Mesendoderm (in vitro differentiated cells): Measurements from ENCODE around the gene GOLGA2.

ENCODE experiments used
- DNase-seq: peaks from one replicate; pipeline ENCODE4 v3.0.0; 2013
- H2AK5ac ChIP-seq: 2 replicates; pipeline ENCODE4 v1.6.1; 2013; ENCODE audit warnings: low read length, inconsistent platforms
- H2BK120ac ChIP-seq: 2 replicates; pipeline ENCODE4 v1.6.1; 2013; ENCODE audit warnings: low read depth, mild to moderate bottlenecking, low read length, moderate library complexity, mixed read lengths
- H2BK15ac ChIP-seq: replicated peaks from 2 replicates; pipeline ENCODE4 v1.6.1; 2013; ENCODE audit warnings: low read depth, mild to moderate bottlenecking, moderate library complexity
- H2BK5ac ChIP-seq: 2 replicates; pipeline ENCODE4 v1.6.1; 2013; ENCODE audit warnings: low read length, inconsistent platforms
- H3K18ac ChIP-seq: 2 replicates; pipeline ENCODE4 v1.6.1; 2013; ENCODE audit warnings: mild to moderate bottlenecking, low read length, mixed read lengths
- H3K23ac ChIP-seq: one replicate; pipeline ENCODE4 v1.6.1; 2013; ENCODE audit warnings: low read length
- H3K27ac ChIP-seq: 2 replicates; pipeline ENCODE4 v1.5.1; 2013; ENCODE audit warnings: low read depth, mild to moderate bottlenecking, inconsistent platforms, low read length, moderate library complexity
- H3K27me3 ChIP-seq: 2 replicates; pipeline ENCODE4 v1.6.1; 2013; ENCODE audit warnings: low read length, control low read depth, mild to moderate bottlenecking, inconsistent platforms; ENCODE audit not compliant: insufficient read depth, poor library complexity
- H3K36me3 ChIP-seq: 2 replicates; pipeline ENCODE4 v1.6.1; 2013; ENCODE audit warnings: low read length, inconsistent platforms; ENCODE audit not compliant: control insufficient read depth, insufficient read depth
- H3K4ac ChIP-seq: one replicate; pipeline ENCODE4 v1.6.1; 2013; ENCODE audit warnings: low read depth, mild to moderate bottlenecking, low read length, moderate library complexity
- H3K4me1 ChIP-seq: 2 replicates; pipeline ENCODE4 v1.6.1; 2013; ENCODE audit warnings: low read depth, low read length, inconsistent platforms; ENCODE audit not compliant: control insufficient read depth
- H3K4me2 ChIP-seq: 2 replicates; pipeline ENCODE4 v1.6.1; 2013; ENCODE audit warnings: low read length
- H3K4me3 ChIP-seq: 2 replicates; pipeline ENCODE4 v1.5.1; 2013; ENCODE audit warnings: mild to moderate bottlenecking, low read length
- H3K56ac ChIP-seq: one replicate; pipeline ENCODE4 v1.6.1; 2013; ENCODE audit warnings: low read length
- H3K79me1 ChIP-seq: 2 replicates; pipeline ENCODE4 v1.6.1; 2013; ENCODE audit warnings: low read length, inconsistent platforms
- H3K79me2 ChIP-seq: 2 replicates; pipeline ENCODE4 v1.6.1; 2013; ENCODE audit warnings: mild to moderate bottlenecking, low read length; ENCODE audit not compliant: control insufficient read depth, insufficient read depth
- H3K9ac ChIP-seq: 2 replicates; pipeline ENCODE4 v1.6.1; 2013; ENCODE audit warnings: low read length, inconsistent platforms
- H4K5ac ChIP-seq: one replicate; pipeline ENCODE4 v1.6.1; 2013; ENCODE audit warnings: low read length
- H4K8ac ChIP-seq: one replicate; pipeline ENCODE4 v1.6.1; 2013; ENCODE audit warnings: low read depth, mild to moderate bottlenecking, control low read depth, low read length, moderate library complexity
- WGBS: extraction: QIAGEN DNeasy Blood & Tissue Kit; methylation state at CpG from one replicate; pipeline ENCODE4 v1.1.7; 2013; ENCODE audit warnings: low lambda C conversion rate, missing lambda C conversion rate; ENCODE audit not compliant: insufficient coverage; ENCODE audit errors: extremely low coverage; 5-methylcytosine and 5-hydroxymethylcytosine counted together

GOLGA2 gene

DNA sequence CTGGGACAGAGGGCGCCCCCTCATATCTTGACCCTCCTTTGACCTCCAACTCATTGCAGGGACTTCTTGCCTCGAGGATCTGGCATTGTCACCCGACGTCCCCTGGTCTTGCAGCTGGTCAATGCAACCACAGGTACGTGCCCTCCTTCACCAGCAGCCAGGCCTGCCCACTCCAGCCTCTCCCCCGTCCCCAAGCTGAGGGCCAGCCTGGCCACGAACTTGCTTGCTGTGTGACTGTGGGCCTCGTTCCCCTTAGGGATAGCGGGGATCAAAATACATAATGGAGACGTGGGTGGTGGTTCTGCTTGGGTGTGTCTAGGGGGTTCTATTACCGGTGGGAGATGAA is 57.7 kb downstream of the GOLGA2 start:
- H2BK120ac ChIP-seq, result no peak overlapping the region
- peaks cover 4% of the 10 kb centered on the region for H3K4me1 ChIP-seq
- no peaks in the 10 kb centered on the region for H3K27me3 ChIP-seq
- H3K4me2 ChIP-seq, result peak overlapping the region; percentile 79
- H4K8ac ChIP-seq, result no peak overlapping the region
- no CpG with 5 or more reads among the region's 11 CpGs for WGBS
- peak overlapping the region; percentile 74 for H3K9ac ChIP-seq
- no peaks in the 10 kb centered on the region for H3K79me1 ChIP-seq
- no peaks in the 10 kb centered on the region for H3K79me2 ChIP-seq
- H3K23ac ChIP-seq, result peak overlapping the region; percentile 98
- H4K5ac ChIP-seq, result no peak overlapping the region
- no peaks in the 10 kb centered on the region for H3K36me3 ChIP-seq
- peak overlapping the region; percentile 5 for H2AK5ac ChIP-seq
- DNase-seq, result no peak
- peak overlapping the region; percentile 86 for H3K56ac ChIP-seq
- H2BK15ac ChIP-seq, result no peak overlapping the region
- no peak overlapping the region for H3K27ac ChIP-seq
- no peak overlapping the region for H3K4ac ChIP-seq
- H3K4me3 ChIP-seq, result no peak overlapping the region
- no peak overlapping the region for H2BK5ac ChIP-seq
- H3K18ac ChIP-seq, result no peak overlapping the region

GRCh38 chr9:128216781-128217553 is 58.8 kb downstream of the GOLGA2 start:
- WGBS, result no CpG with 5 or more reads among the region's 16 CpGs
- Histone ChIP-seq H4K8ac (no peak overlapping the region), H3K18ac (no peak overlapping the region), H2BK120ac (no peak overlapping the region), H3K4me1 (peaks cover 4% of the 10 kb centered on the region), H3K4ac (no peak overlapping the region), H2BK5ac (no peak overlapping the region), H3K36me3 (no peaks in the 10 kb centered on the region), H3K9ac (no peak overlapping the region), H2BK15ac (no peak overlapping the region), H3K23ac (no peak overlapping the region), H3K4me2 (no peak overlapping the region), H3K27me3 (no peaks in the 10 kb centered on the region), H3K27ac (no peak overlapping the region), H3K79me1 (no peaks in the 10 kb centered on the region), H3K56ac (no peak overlapping the region), H3K4me3 (no peak overlapping the region), H4K5ac (no peak overlapping the region), H3K79me2 (no peaks in the 10 kb centered on the region), H2AK5ac (no peak overlapping the region)
- DNase-seq, result no peak

- Histone ChIP-seq H4K8ac (no peak overlapping the region), H2AK5ac (no peak overlapping the region), H3K18ac (no peak overlapping the region), H3K23ac (no peak overlapping the region), H3K56ac (no peak overlapping the region), H4K5ac (no peak overlapping the region), H3K27me3 (no peaks in the 10 kb centered on the region), H2BK120ac (no peak overlapping the region), H3K4ac (no peak overlapping the region), H3K27ac (no peak overlapping the region), H3K4me2 (no peak overlapping the region), H3K4me3 (no peak overlapping the region), H3K9ac (no peak overlapping the region), H3K79me1 (no peaks in the 10 kb centered on the region), H3K4me1 (peaks cover 4% of the 10 kb centered on the region), H2BK5ac (no peak overlapping the region), H3K79me2 (no peaks in the 10 kb centered on the region), H2BK15ac (no peak overlapping the region), H3K36me3 (no peaks in the 10 kb centered on the region)
- DNase-seq, result peak; percentile 34
- WGBS, result no CpG with 5 or more reads among the region's 10 CpGs
These were observed 60.1 kb downstream of the GOLGA2 start for GRCh38 chr9:128215491-128216409.

DNA sequence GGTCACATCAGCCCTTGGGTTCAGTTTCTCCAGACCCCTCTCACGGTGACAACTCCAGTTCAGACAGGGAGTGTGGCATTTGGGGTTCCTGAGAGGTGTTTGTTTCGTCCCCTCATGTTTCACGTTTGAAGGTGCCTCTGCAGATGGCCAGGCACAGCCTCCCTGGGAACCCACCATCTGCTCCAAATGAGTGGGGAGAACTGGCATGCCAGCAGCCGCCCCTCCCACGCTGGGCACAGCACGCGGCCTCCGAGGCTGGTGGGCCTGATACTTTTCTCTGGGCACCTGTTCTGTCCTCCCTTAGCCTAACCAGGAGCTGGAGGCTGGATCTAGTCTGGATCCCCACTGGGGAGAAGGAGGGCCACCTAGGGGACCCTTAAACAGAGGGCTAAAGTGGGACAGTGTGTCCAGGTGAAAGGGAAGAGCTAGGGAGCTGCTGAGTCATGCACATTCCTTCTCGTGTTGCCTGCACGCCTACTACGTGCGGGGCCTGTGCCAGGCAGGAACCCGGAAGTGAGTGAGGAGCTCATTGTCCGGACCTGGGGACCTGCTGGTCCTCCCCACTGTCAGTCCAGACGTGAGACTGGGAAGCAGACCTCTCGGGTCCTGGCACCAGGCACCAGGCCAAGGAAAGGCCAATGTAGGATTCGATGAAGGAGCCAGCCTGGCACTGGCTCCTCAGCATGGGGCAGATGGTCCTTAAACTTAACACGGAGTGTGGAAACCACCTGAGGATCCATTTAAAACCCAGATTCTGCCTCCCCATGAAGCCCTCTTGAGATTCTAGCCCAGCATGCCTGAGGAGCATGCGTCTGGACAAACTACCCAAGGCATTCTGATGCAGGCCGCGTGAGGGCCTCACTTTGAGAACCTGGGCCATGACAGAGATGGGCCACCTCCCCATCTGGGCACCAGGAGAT is 61.0 kb downstream of the GOLGA2 start:
- peaks cover 4% of the 10 kb centered on the region for H3K4me1 ChIP-seq
- no peak overlapping the region for H3K4me3 ChIP-seq
- H2BK15ac ChIP-seq, result no peak overlapping the region
- no peak overlapping the region for H3K18ac ChIP-seq
- no peak overlapping the region for H2BK5ac ChIP-seq
- no peak overlapping the region for H3K56ac ChIP-seq
- no peak overlapping the region for H2AK5ac ChIP-seq
- DNase-seq, result peak; percentile 30
- no peaks in the 10 kb centered on the region for H3K79me2 ChIP-seq
- H3K4ac ChIP-seq, result no peak overlapping the region
- WGBS, result no CpG with 5 or more reads among the region's 21 CpGs
- H3K27me3 ChIP-seq, result no peaks in the 10 kb centered on the region
- H2BK120ac ChIP-seq, result no peak overlapping the region
- no peak overlapping the region for H3K27ac ChIP-seq
- no peaks in the 10 kb centered on the region for H3K79me1 ChIP-seq
- H4K8ac ChIP-seq, result no peak overlapping the region
- H4K5ac ChIP-seq, result no peak overlapping the region
- no peak overlapping the region for H3K9ac ChIP-seq
- H3K23ac ChIP-seq, result no peak overlapping the region
- H3K36me3 ChIP-seq, result no peaks in the 10 kb centered on the region
- H3K4me2 ChIP-seq, result no peak overlapping the region

GRCh38 chr9:128213746-128214497 is 61.9 kb downstream of the GOLGA2 start:
- Histone ChIP-seq H3K4me3 (no peak overlapping the region), H2BK120ac (no peak overlapping the region), H3K79me1 (no peaks in the 10 kb centered on the region), H3K18ac (no peak overlapping the region), H3K27ac (no peak overlapping the region), H3K4ac (no peak overlapping the region), H4K5ac (no peak overlapping the region), H3K4me2 (no peak overlapping the region), H2BK5ac (no peak overlapping the region), H2AK5ac (no peak overlapping the region), H4K8ac (no peak overlapping the region), H2BK15ac (no peak overlapping the region), H3K23ac (no peak overlapping the region), H3K79me2 (no peaks in the 10 kb centered on the region), H3K27me3 (no peaks in the 10 kb centered on the region), H3K56ac (no peak overlapping the region), H3K4me1 (peaks cover 4% of the 10 kb centered on the region), H3K36me3 (no peaks in the 10 kb centered on the region), H3K9ac (no peak overlapping the region)
- no CpG with 5 or more reads among the region's 12 CpGs for WGBS
- DNase-seq, result no peak
